HEK293T (cell line): ENCODE measurements around the gene LETM1.

Source experiments
- ARNT ChIP-seq: fragments of 450-650 bp; IDR thresholded peaks from 2 replicates; pipeline ENCODE4 v1.6.1; 2017; ENCODE audit warnings: mild to moderate bottlenecking
- BHLHE40 ChIP-seq: fragments of 450-650 bp; IDR thresholded peaks from 2 replicates; pipeline ENCODE4 v1.6.1; 2016; ENCODE audit warnings: mild to moderate bottlenecking, moderate library complexity, borderline replicate concordance
- CTBP1 ChIP-seq: fragments of 450-650 bp; IDR thresholded peaks from 2 replicates; pipeline ENCODE4 v1.6.1; 2016; ENCODE audit warnings: borderline replicate concordance
- FOXK2 ChIP-seq: fragments of 450-650 bp; IDR thresholded peaks from 2 replicates; pipeline ENCODE4 v1.6.1; 2016; ENCODE audit warnings: mild to moderate bottlenecking
- FOXM1 ChIP-seq: fragments of 450-650 bp; IDR thresholded peaks from 2 replicates; pipeline ENCODE4 v1.6.1; 2017; ENCODE audit warnings: mild to moderate bottlenecking, borderline replicate concordance
- HDGF ChIP-seq: fragments of 450-650 bp; IDR thresholded peaks from 2 replicates; pipeline ENCODE4 v1.6.1; 2017; ENCODE audit warnings: antibody characterized with exemption, borderline replicate concordance
- LEF1 ChIP-seq: fragments of 450-650 bp; IDR thresholded peaks from 2 replicates; pipeline ENCODE4 v1.6.1; 2017; ENCODE audit warnings: mild to moderate bottlenecking, borderline replicate concordance
- NFRKB ChIP-seq: fragments of 450-650 bp; IDR thresholded peaks from 2 replicates; pipeline ENCODE4 v1.6.1; 2016; ENCODE audit warnings: mild to moderate bottlenecking, moderate library complexity
- PKNOX1 ChIP-seq: fragments of 450-650 bp; IDR thresholded peaks from 2 replicates; pipeline ENCODE4 v1.6.1; 2016
- SP1 ChIP-seq: fragments of 450-650 bp; IDR thresholded peaks from 2 replicates; pipeline ENCODE4 v1.6.1; 2017
- SUZ12 ChIP-seq: fragments of 450-650 bp; IDR thresholded peaks from 2 replicates; pipeline ENCODE4 v1.6.1; 2016; ENCODE audit warnings: mild to moderate bottlenecking
- TARDBP ChIP-seq: fragments of 450-650 bp; IDR thresholded peaks from 2 replicates; pipeline ENCODE4 v1.6.1; 2016
- ZNF384 ChIP-seq: fragments of 450-650 bp; IDR thresholded peaks from 2 replicates; pipeline ENCODE4 v1.6.1; 2016

DNA sequence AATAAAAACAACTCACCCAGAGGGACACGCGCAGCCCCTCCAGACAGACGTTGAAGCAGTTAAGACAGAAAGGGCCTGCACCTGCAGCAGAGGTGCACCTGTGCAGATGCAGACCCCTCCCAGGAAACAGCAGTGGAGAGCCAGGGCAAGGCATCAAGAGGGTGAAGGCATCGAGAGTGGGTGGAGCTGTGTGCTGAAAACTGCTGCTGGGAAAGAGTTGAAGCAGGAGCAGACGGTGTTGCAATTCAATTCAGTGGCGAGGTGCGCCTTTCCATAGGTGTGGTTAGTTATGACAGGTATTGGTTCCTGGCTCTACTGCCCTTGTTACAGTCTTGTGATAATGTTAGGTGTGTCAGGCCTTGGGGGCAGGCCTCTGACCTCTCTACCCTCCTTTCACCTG lies 16.7 kb downstream of the LETM1 start:
- TF ChIP-seq ARNT (no peak), FOXM1 (no peak), SP1 (no peak), ZNF384 (no peak), FOXK2 (no peak), SUZ12 (no peak), LEF1 (no peak), NFRKB (no peak), HDGF (no peak), PKNOX1 (no peak), TARDBP (no peak), BHLHE40 (no peak), CTBP1 (no peak)
